AG09319 (cell line): ENCODE measurements around the gene RHBDF1.

ENCODE experiments used
- DNase-seq: peaks from one replicate; pipeline ENCODE4 v3.0.0-alpha.2; 2010; ENCODE audit warnings: low read depth; ENCODE audit errors: extremely low read depth
- TF ChIP-seq, protein P1 (sequence below): IDR thresholded peaks from 2 replicates; pipeline ENCODE4 v1.5.1; 2011; ENCODE audit warnings: low read depth, mild to moderate bottlenecking, inconsistent platforms, low read length, moderate library complexity

RHBDF1 gene

GRCh38 chr16:85865-86264, 13.4 kb upstream of the RHBDF1 start:
- DNase-seq = no peak
- TF ChIP-seq, protein P1, sequence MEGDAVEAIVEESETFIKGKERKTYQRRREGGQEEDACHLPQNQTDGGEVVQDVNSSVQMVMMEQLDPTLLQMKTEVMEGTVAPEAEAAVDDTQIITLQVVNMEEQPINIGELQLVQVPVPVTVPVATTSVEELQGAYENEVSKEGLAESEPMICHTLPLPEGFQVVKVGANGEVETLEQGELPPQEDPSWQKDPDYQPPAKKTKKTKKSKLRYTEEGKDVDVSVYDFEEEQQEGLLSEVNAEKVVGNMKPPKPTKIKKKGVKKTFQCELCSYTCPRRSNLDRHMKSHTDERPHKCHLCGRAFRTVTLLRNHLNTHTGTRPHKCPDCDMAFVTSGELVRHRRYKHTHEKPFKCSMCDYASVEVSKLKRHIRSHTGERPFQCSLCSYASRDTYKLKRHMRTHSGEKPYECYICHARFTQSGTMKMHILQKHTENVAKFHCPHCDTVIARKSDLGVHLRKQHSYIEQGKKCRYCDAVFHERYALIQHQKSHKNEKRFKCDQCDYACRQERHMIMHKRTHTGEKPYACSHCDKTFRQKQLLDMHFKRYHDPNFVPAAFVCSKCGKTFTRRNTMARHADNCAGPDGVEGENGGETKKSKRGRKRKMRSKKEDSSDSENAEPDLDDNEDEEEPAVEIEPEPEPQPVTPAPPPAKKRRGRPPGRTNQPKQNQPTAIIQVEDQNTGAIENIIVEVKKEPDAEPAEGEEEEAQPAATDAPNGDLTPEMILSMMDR = no peak

- DNase-seq = no peak
- TF ChIP-seq, protein P1 = no peak
Observed at GRCh38 chr16:85407-85782, 13.0 kb upstream of the RHBDF1 start.

DNA sequence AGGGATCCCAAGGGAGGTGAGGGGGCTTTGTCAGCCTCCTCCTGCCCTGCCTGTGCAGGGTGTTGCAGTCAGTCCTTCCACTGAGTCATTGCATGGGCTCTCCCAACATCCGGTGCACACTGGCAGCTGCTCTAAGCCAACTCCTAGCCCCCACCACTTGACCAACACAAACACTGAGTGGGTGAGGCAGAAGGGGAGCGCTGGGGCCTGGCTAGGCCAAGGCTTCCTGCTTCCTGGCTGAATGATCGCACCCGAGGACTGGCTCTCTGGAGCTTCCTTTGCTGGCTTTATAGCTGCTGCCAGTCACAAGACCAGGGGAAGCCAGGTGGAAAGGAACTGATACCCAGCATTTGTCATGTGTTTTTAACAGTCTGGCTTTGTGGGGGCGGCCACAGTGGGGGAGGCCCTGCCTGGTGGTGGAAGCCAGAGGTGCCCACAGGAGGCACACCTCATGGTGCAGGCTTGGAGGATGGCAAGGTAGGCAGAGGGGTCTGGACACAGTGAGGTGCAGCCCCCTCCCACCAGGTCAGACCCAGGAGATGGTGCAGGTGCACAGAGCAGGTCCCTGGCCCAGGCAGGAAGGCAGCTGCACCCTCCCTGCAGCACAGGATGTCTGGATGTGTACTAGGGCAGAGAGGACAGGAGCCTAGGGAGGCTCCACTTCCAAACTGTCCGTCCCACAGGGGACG, 12.4 kb upstream of the RHBDF1 start:
- TF ChIP-seq, protein P1 = no peak
- peak; percentile 71 for DNase-seq

- DNase-seq = no peak
- TF ChIP-seq, protein P1 = no peak
Observed at GRCh38 chr16:83781-84615, 11.6 kb upstream of the RHBDF1 start.

DNA sequence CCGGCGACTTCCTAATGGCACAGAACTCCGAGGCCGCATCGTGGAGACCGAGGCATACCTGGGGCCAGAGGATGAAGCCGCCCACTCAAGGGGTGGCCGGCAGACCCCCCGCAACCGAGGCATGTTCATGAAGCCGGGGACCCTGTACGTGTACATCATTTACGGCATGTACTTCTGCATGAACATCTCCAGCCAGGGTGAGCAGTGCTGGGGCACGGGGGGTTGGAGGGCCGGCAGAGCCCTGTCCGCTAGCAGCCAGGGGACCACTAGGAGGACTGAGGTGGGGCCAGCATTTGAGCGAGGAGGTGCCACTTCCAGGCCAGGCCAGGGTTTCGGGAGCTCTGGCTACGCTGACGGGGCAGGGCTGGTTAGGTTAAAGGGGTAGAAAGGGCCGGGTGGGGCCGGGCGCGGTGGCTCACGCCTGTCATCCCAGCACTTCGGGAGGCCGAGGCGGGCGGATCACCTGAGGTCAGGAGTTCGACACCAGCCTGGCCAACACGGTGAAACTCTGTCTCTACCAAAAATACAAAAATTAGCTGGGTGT, 10.7 kb upstream of the RHBDF1 start:
- DNase-seq = no peak
- TF ChIP-seq, protein P1 = no peak

DNA sequence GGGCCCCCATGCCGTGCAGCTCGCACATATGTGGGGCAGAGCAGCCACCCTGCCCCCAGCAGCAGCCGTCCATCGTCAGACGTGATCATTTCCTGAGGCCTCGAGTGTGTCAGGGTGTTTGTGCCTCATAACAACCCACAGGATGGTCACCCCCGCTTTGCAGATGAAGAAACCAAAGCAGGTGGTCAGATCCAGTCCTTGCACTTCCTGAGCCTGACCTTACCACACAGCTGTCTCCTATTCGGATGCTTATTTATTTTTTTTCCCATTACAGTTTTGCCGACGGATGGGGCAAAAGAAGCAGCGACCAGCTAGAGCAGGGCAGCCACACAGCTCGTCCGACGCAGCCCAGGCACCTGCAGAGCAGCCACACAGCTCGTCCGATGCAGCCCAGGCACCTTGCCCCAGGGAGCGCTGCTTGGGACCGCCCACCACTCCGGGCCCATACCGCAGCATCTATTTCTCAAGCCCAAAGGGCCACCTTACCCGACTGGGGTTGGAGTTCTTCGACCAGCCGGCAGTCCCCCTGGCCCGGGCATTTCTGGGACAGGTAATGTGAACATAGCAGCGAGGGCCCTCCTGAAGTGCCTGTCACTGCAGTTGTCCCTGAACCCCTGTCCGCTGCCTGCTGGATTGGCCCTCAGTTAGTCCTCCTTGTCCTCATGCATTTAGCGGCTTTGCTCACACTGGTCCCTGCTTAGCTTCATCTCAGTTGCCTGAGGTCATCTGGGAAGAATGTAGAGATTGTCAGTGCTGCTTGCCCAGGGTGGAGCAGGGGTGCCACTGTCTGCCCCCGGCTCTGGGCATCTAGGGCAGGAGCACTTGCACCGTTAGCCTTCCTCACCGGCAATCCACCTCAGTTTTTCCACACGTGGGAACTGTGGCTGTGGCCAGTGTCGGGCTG, 7.0 kb upstream of the RHBDF1 start:
- DNase-seq = no peak
- TF ChIP-seq, protein P1 = no peak
